Inferior parietal cortex (tissue), 1 donor: ENCODE results near the gene PDE4B.

Experiments
- DNase-seq: peaks from one replicate; pipeline ENCODE4 v3.0.0-alpha.2; 2016; ENCODE audit errors: extremely low spot score

The PDE4B gene

GRCh38 chr1:65882076-65882475 is 89.4 kb downstream of the PDE4B start:
- DNase-seq = no peak

- DNase-seq = no peak
Observed at GRCh38 chr1:65889441-65889840, 96.7 kb downstream of the PDE4B start.

GRCh38 chr1:65890201-65890843 is 97.6 kb downstream of the PDE4B start:
- no peak for DNase-seq

GRCh38 chr1:65894738-65895605 is 102.3 kb downstream of the PDE4B start:
- no peak for DNase-seq

- no peak for DNase-seq
Observed at GRCh38 chr1:65896721-65897120, 104.0 kb downstream of the PDE4B start.

GRCh38 chr1:65897485-65897884 is 104.8 kb downstream of the PDE4B start:
- no peak for DNase-seq

- peak; percentile 39 for DNase-seq
Observed at GRCh38 chr1:65904681-65905083, 112.0 kb downstream of the PDE4B start.

- no peak for DNase-seq
Observed at GRCh38 chr1:65910432-65910831, 117.7 kb downstream of the PDE4B start.

GRCh38 chr1:65911679-65912078 is 119.0 kb downstream of the PDE4B start:
- DNase-seq = no peak

GRCh38 chr1:65918564-65918963 is 125.9 kb downstream of the PDE4B start:
- DNase-seq = no peak

- DNase-seq = no peak
Observed at GRCh38 chr1:65921446-65921845, 128.8 kb downstream of the PDE4B start.

GRCh38 chr1:65924471-65924870 is 131.8 kb downstream of the PDE4B start:
- DNase-seq = no peak

- no peak for DNase-seq
Observed at GRCh38 chr1:65938506-65938905, 145.8 kb downstream of the PDE4B start.

- no peak for DNase-seq
Observed at GRCh38 chr1:65939191-65939590, 146.5 kb downstream of the PDE4B start.

GRCh38 chr1:65939636-65940035 is 146.9 kb downstream of the PDE4B start:
- DNase-seq = no peak

- no peak for DNase-seq
Observed at GRCh38 chr1:65940126-65940525, 147.4 kb downstream of the PDE4B start.

- no peak for DNase-seq
Observed at GRCh38 chr1:65942476-65942875, 149.8 kb downstream of the PDE4B start.

GRCh38 chr1:65946376-65946775 is 153.7 kb downstream of the PDE4B start:
- no peak for DNase-seq

GRCh38 chr1:65946960-65947359 is 154.3 kb downstream of the PDE4B start:
- DNase-seq = no peak

GRCh38 chr1:65948609-65949229 is 156.0 kb downstream of the PDE4B start:
- no peak for DNase-seq

GRCh38 chr1:65949230-65949626 is 156.5 kb downstream of the PDE4B start:
- DNase-seq = no peak

- no peak for DNase-seq
Observed at GRCh38 chr1:65949933-65950332, 157.2 kb downstream of the PDE4B start.

- no peak for DNase-seq
Observed at GRCh38 chr1:65952696-65953095, 160.0 kb downstream of the PDE4B start.
